ENCODE measurements around the gene TMEM260. TPM values are rescaled to one million over a fixed set of nuclear protein-coding genes. Genes with fewer than 3 reads are reported as not detected.
"Not testable (repeated sequence)": the region's sequence is repeated elsewhere in the genome, so short reads cannot be mapped to it uniquely, and the experiment has no call there.

Gene TMEM260
- polyA plus RNA-seq, 5 donors = 21.2 to 37.1 (median 31.5) TPM

GRCh38 chr14:56592746-56593544 lies 13.3 kb downstream of the TMEM260 start:
- no peak for DNase-seq

- DNase-seq = no peak
Observed at GRCh38 chr14:56594428-56594827, 14.8 kb downstream of the TMEM260 start.

GRCh38 chr14:56598519-56598918 lies 18.9 kb downstream of the TMEM260 start:
- no peak for DNase-seq

- no peak for DNase-seq
Observed at GRCh38 chr14:56603648-56604047, 24.1 kb downstream of the TMEM260 start.

GRCh38 chr14:56608689-56609088 lies 29.1 kb downstream of the TMEM260 start:
- DNase-seq = no peak

- not testable (repeated sequence) for DNase-seq
Observed at GRCh38 chr14:56611663-56612062, 32.1 kb downstream of the TMEM260 start.

GRCh38 chr14:56617084-56617483 lies 37.5 kb downstream of the TMEM260 start:
- no peak for DNase-seq

- no peak for DNase-seq
Observed at GRCh38 chr14:56630707-56631106, 51.1 kb downstream of the TMEM260 start.

GRCh38 chr14:56632195-56632594 lies 52.6 kb downstream of the TMEM260 start:
- no peak for DNase-seq

GRCh38 chr14:56633544-56633943 lies 53.9 kb downstream of the TMEM260 start:
- DNase-seq = no peak

- no peak for DNase-seq
Observed at GRCh38 chr14:56635041-56635440, 55.4 kb downstream of the TMEM260 start.

- DNase-seq = no peak
Observed at GRCh38 chr14:56647493-56647892, 67.9 kb downstream of the TMEM260 start.

- no peak for DNase-seq
Observed at GRCh38 chr14:56648508-56649301, 69.1 kb downstream of the TMEM260 start.

- no peak for DNase-seq
Observed at GRCh38 chr14:56649382-56649781, 69.8 kb downstream of the TMEM260 start.

- no peak for DNase-seq
Observed at GRCh38 chr14:56650048-56650447, 70.5 kb downstream of the TMEM260 start.

- no peak for DNase-seq
Observed at GRCh38 chr14:56650979-56651378, 71.4 kb downstream of the TMEM260 start.

GRCh38 chr14:56657604-56658003 lies 78.0 kb downstream of the TMEM260 start:
- no peak for DNase-seq

- no peak for DNase-seq
Observed at GRCh38 chr14:56659378-56659777, 79.8 kb downstream of the TMEM260 start.

GRCh38 chr14:56659964-56660551 lies 80.5 kb downstream of the TMEM260 start:
- DNase-seq = peak in 1 of 2 donors; percentile 29

- no peak for DNase-seq
Observed at GRCh38 chr14:56660677-56661389, 81.2 kb downstream of the TMEM260 start.

- DNase-seq = no peak
Observed at GRCh38 chr14:56661478-56661877, 81.9 kb downstream of the TMEM260 start.
